Measurements from ENCODE around the gene SHFL. TPM values are rescaled to one million over a fixed set of nuclear protein-coding genes. Genes with fewer than 3 reads are reported as not detected.

SHFL gene
- total RNA-seq, 1 experiment from 2014 or later: 17.4 TPM

GRCh38 chr19:10109528-10109927 lies 23.4 kb downstream of the SHFL start:
- H3K27me3 ChIP-seq (ENCODE audit: control insufficient read depth, insufficient read depth, low read length): no peaks in the 10 kb centered on the region
- intact Hi-C loops (cut with micrococcal nuclease; ENCODE audit: unreplicated experiment) (no loop called here), in situ Hi-C loops (cut with HindIII; ENCODE audit: low pct_unique_long_range_greater_than_20kb, low sequenced_read_pairs) (no loop called here)
- H3K4me3 ChIP-seq (ENCODE audit: low read depth in 2 of 2, low read length in 2 of 2): no peak overlapping the region
- CTCF ChIA-PET: interaction anchor here (0.7 kb wide), 1 partner anchor 89 kb away, joined by 6 read pairs; no protein-coding TSS in a partner anchor
- POLR2A ChIA-PET: no interaction called here
- H3K9me3 ChIP-seq (ENCODE audit: control insufficient read depth, insufficient read depth, low read depth, low read length): no peaks in the 10 kb centered on the region
- H3K4me1 ChIP-seq (ENCODE audit: control insufficient read depth, insufficient read depth, low read length): peaks cover 8% of the 10 kb centered on the region
- BruUV-seq (replicated peaks): no TSS peak
- no peak for TF ChIP-seq TCF7L2 (IDR thresholded peaks at IDR 0.05; ENCODE audit: low read depth, low read length)
- TF ChIP-seq CTCF (IDR thresholded peaks at IDR 0.05): no peak
- TF ChIP-seq REST (IDR thresholded peaks at IDR 0.05; ENCODE audit: insufficient read depth in 1 of 2, low read depth in 2 of 2, low read length in 1 of 2): no peak
- peaks cover 14% of the 10 kb centered on the region for H3K36me3 ChIP-seq (ENCODE audit: control insufficient read depth, insufficient read depth, low read length)
- H3K27ac ChIP-seq (ENCODE audit: low read length): no peak overlapping the region
- no peak for ATAC-seq
- no peak for DNase-seq (ENCODE audit: low read depth, low spot score)

DNA sequence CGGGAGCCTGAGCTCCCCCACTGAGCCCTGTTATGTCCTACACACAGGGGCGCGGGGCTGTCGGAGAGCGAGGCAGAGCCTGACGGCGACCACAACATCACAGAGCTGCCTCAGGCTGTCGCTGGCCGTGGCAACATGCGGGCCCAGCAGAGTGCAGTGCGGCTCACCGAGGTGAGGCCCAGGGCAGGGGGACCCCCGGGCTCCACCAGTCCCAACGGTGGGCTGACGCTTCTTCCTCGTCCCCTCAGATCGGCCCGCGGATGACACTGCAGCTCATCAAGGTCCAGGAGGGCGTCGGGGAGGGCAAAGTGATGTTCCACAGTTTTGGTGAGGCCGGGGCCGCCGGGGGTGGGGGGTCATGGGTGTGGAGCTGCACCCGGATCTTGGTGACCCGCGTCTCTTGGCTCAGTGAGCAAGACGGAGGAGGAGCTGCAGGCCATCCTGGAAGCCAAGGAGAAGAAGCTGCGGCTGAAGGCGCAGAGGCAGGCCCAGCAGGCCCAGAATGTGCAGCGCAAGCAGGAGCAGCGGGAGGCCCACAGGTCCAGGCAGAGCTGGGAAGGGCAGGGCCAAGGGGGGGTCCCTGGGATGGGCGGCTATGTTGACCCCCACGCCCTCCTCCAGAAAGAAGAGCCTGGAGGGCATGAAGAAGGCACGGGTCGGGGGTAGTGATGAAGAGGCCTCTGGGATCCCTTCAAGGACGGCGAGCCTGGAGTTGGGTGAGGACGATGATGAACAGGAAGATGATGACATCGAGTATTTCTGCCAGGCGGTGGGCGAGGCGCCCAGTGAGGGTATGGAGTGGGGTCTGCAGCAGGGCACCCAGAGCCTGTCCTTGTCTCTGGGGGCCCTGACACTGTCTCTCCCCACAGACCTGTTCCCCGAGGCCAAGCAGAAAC lies 24.2 kb downstream of the SHFL start:
- ChIA-PET CTCF (no interaction called here), POLR2A (interaction anchor here (0.6 kb wide), 1 partner anchor 98 kb away, joined by 3 read pairs; no protein-coding TSS in a partner anchor)
- Histone ChIP-seq H3K27me3 (ENCODE audit: control insufficient read depth, insufficient read depth, low read length) (no peaks in the 10 kb centered on the region), H3K27ac (ENCODE audit: low read length) (no peak overlapping the region), H3K9me3 (ENCODE audit: control insufficient read depth, insufficient read depth, low read depth, low read length) (no peaks in the 10 kb centered on the region), H3K4me3 (ENCODE audit: low read depth in 2 of 2, low read length in 2 of 2) (no peak overlapping the region), H3K36me3 (ENCODE audit: control insufficient read depth, insufficient read depth, low read length) (peaks cover 14% of the 10 kb centered on the region), H3K4me1 (ENCODE audit: control insufficient read depth, insufficient read depth, low read length) (peaks cover 8% of the 10 kb centered on the region)
- ATAC-seq: no peak
- no peak for TF ChIP-seq TCF7L2 (IDR thresholded peaks at IDR 0.05; ENCODE audit: low read depth, low read length)
- TF ChIP-seq REST (IDR thresholded peaks at IDR 0.05; ENCODE audit: insufficient read depth in 1 of 2, low read depth in 2 of 2, low read length in 1 of 2): no peak
- TF ChIP-seq POLR2AphosphoS5 (IDR thresholded peaks at IDR 0.05; ENCODE audit: low read depth, low read length): no peak
- TF ChIP-seq CTCF (IDR thresholded peaks at IDR 0.05): no peak
- no peak for TF ChIP-seq SIN3A (IDR thresholded peaks at IDR 0.05; ENCODE audit: borderline replicate concordance, insufficient read depth, low read depth, low read length)
- intact Hi-C loops (cut with micrococcal nuclease; ENCODE audit: unreplicated experiment): no loop called here
- DNase-seq (ENCODE audit: low read depth, low spot score): no peak
- no TSS peak for BruUV-seq (replicated peaks)
- in situ Hi-C loops (cut with HindIII; ENCODE audit: low pct_unique_long_range_greater_than_20kb, low sequenced_read_pairs): no loop called here
